ENCODE results near the gene C1orf74. TPM values are rescaled to one million over a fixed set of nuclear protein-coding genes. Genes with fewer than 3 reads are reported as not detected.

The C1orf74 gene
- total and polyA plus RNA-seq, 7 experiments from 2014 or later = 0.31 to 1.5 (median 0.74) TPM

- CTCF ChIA-PET = interaction anchor here (0.7 kb wide), 1 partner anchor 1611 kb away, joined by 3 read pairs; no protein-coding TSS in a partner anchor
- H3K4me3 Mint-ChIP-seq = no peak overlapping the region
- intact Hi-C loops (cut with micrococcal nuclease) = no loop called here
- peaks cover 0 to 6% (median 0%) of the 10 kb centered on the region in 5 donors for H3K27me3 Mint-ChIP-seq
- H3K36me3 Mint-ChIP-seq = peaks cover 0 to 5% (median 2%) of the 10 kb centered on the region in 5 donors
- peak overlapping the region in 1 of 9 donors; percentile 51 for H3K27ac Mint-ChIP-seq
- POLR2A ChIA-PET = no interaction called here
- DNase-seq (no peak), ATAC-seq (no peak)
- Histone ChIP-seq H3K27me3 (ENCODE audit: control insufficient read depth in 2 of 2, insufficient read depth in 2 of 2, low read length in 2 of 2) (no peaks in the 10 kb centered on the region), H3K27ac (ENCODE audit: low read depth, low read length) (no peak overlapping the region), H3K36me3 (ENCODE audit: control insufficient read depth in 2 of 3, insufficient read depth in 3 of 3, low read length in 3 of 3) (no peaks in the 10 kb centered on the region), H3K9me3 (ENCODE audit: control insufficient read depth in 2 of 3, low read length in 3 of 3) (no peaks in the 10 kb centered on the region), H3K4me3 (ENCODE audit: low read length) (no peak overlapping the region), H3K4me1 (ENCODE audit: control insufficient read depth in 2 of 2, insufficient read depth in 2 of 2, low read length in 2 of 2) (peaks cover 0 to 6% of the 10 kb centered on the region in 2 donors)
- H3K9me3 Mint-ChIP-seq = peaks cover 0 to 4% (median 0%) of the 10 kb centered on the region in 11 donors
- H3K4me1 Mint-ChIP-seq = peaks cover 4 to 12% (median 9%) of the 10 kb centered on the region in 7 donors
These were observed 25.3 kb upstream of the C1orf74 start for GRCh38 chr1:209809611-209810010.

- H3K36me3 Mint-ChIP-seq = peaks cover 0 to 4% (median 0%) of the 10 kb centered on the region in 5 donors
- Histone ChIP-seq H3K4me3 (ENCODE audit: low read length) (no peak overlapping the region), H3K4me1 (ENCODE audit: control insufficient read depth in 2 of 2, insufficient read depth in 2 of 2, low read length in 2 of 2) (peaks cover 0 to 6% of the 10 kb centered on the region in 2 donors), H3K27ac (ENCODE audit: low read depth, low read length) (no peak overlapping the region), H3K27me3 (ENCODE audit: control insufficient read depth in 2 of 2, insufficient read depth in 2 of 2, low read length in 2 of 2) (no peaks in the 10 kb centered on the region), H3K9me3 (ENCODE audit: control insufficient read depth in 2 of 3, low read length in 3 of 3) (no peaks in the 10 kb centered on the region), H3K36me3 (ENCODE audit: control insufficient read depth in 2 of 3, insufficient read depth in 3 of 3, low read length in 3 of 3) (no peaks in the 10 kb centered on the region)
- ChIA-PET CTCF (interaction anchor here (0.7 to 1.6 kb wide), 2 partner anchors 14 to 1965 kb away, joined by 4 to 5 read pairs; no protein-coding TSS in a partner anchor), POLR2A (no interaction called here)
- H3K9me3 Mint-ChIP-seq = peaks cover 0 to 4% (median 0%) of the 10 kb centered on the region in 11 donors
- intact Hi-C loops (cut with micrococcal nuclease) = no loop called here
- H3K4me3 Mint-ChIP-seq = no peak overlapping the region
- peaks cover 0 to 12% (median 9%) of the 10 kb centered on the region in 7 donors for H3K4me1 Mint-ChIP-seq
- H3K27ac Mint-ChIP-seq = no peak overlapping the region
- peaks cover 0 to 16% (median 0%) of the 10 kb centered on the region in 5 donors for H3K27me3 Mint-ChIP-seq
- no peak for DNase-seq
- ATAC-seq = no peak
These were observed 23.8 kb upstream of the C1orf74 start for GRCh38 chr1:209808059-209808581.

- intact Hi-C loops (cut with micrococcal nuclease) = loop anchor here in 1 of 2 donors (2.0 kb wide), 1 partner anchor 15 kb away; no protein-coding TSS in a partner anchor
- Mint-ChIP-seq H3K4me3 (no peak overlapping the region), H3K27ac (no peak overlapping the region), H3K27me3 (peaks cover 0 to 16% (median 2%) of the 10 kb centered on the region in 5 donors), H3K9me3 (peaks cover 0 to 4% (median 0%) of the 10 kb centered on the region in 11 donors), H3K36me3 (peaks cover 0 to 4% (median 0%) of the 10 kb centered on the region in 5 donors), H3K4me1 (peaks cover 0 to 12% (median 9%) of the 10 kb centered on the region in 7 donors)
- H3K4me1 ChIP-seq (ENCODE audit: control insufficient read depth in 2 of 2, insufficient read depth in 2 of 2, low read length in 2 of 2) = peaks cover 0 to 6% of the 10 kb centered on the region in 2 donors
- no peak overlapping the region for H3K4me3 ChIP-seq (ENCODE audit: low read length)
- H3K27ac ChIP-seq (ENCODE audit: low read depth, low read length) = no peak overlapping the region
- H3K9me3 ChIP-seq (ENCODE audit: control insufficient read depth in 2 of 3, low read length in 3 of 3) = no peaks in the 10 kb centered on the region
- POLR2A ChIA-PET = no interaction called here
- DNase-seq (no peak), ATAC-seq (no peak)
- CTCF ChIA-PET = interaction anchor here (1.6 kb wide), 1 partner anchor 15 kb away, joined by 5 read pairs; no protein-coding TSS in a partner anchor
- no peaks in the 10 kb centered on the region for H3K27me3 ChIP-seq (ENCODE audit: control insufficient read depth in 2 of 2, insufficient read depth in 2 of 2, low read length in 2 of 2)
- H3K36me3 ChIP-seq (ENCODE audit: control insufficient read depth in 2 of 3, insufficient read depth in 3 of 3, low read length in 3 of 3) = no peaks in the 10 kb centered on the region
These were observed 23.1 kb upstream of the C1orf74 start for GRCh38 chr1:209807509-209807908.

- ChIA-PET CTCF (interaction anchor here (0.6 to 2.1 kb wide), 3 partner anchors 18 to 1562 kb away, joined by 3 to 6 read pairs (median 5); no protein-coding TSS in a partner anchor), POLR2A (interaction anchor here (1.1 to 1.9 kb wide), 3 partner anchors 17 to 23 kb away, joined by 4 to 11 read pairs (median 4); partner anchors contain the start of gene C1orf74)
- DNase-seq = peak in 8 of 9 donors; percentile 48 to 76 (median 70)
- no peaks in the 10 kb centered on the region for H3K36me3 ChIP-seq (ENCODE audit: control insufficient read depth in 2 of 3, insufficient read depth in 3 of 3, low read length in 3 of 3)
- H3K4me3 Mint-ChIP-seq = peak within 1 kb of the TSS; percentile 59 to 97 (median 90)
- peak; percentile 95 for ATAC-seq
- no peaks in the 10 kb centered on the region for H3K9me3 ChIP-seq (ENCODE audit: control insufficient read depth in 2 of 3, low read length in 3 of 3)
- no peaks in the 10 kb centered on the region for H3K27me3 ChIP-seq (ENCODE audit: control insufficient read depth in 2 of 2, insufficient read depth in 2 of 2, low read length in 2 of 2)
- peak within 1 kb of the TSS in 8 of 9 donors; percentile 53 to 95 (median 87) for H3K27ac Mint-ChIP-seq
- H3K9me3 Mint-ChIP-seq = peaks cover 0 to 4% (median 0%) of the 10 kb centered on the region in 11 donors
- H3K4me3 ChIP-seq (ENCODE audit: low read length) = peak within 1 kb of the TSS; percentile 62
- H3K4me1 Mint-ChIP-seq = peaks cover 0 to 12% (median 9%) of the 10 kb centered on the region in 7 donors
- H3K27me3 Mint-ChIP-seq = peaks cover 0 to 16% (median 10%) of the 10 kb centered on the region in 5 donors
- H3K36me3 Mint-ChIP-seq = peaks cover 0 to 4% (median 0%) of the 10 kb centered on the region in 5 donors
- intact Hi-C loops (cut with micrococcal nuclease) = loop anchor here (1.0 to 2.0 kb wide), 3 partner anchors 17 to 22 kb away; partner anchors contain the start of genes C1orf74 (in 1 of the 2) and UTP25 (in 1 of the 2)
- peaks cover 0 to 6% of the 10 kb centered on the region in 2 donors for H3K4me1 ChIP-seq (ENCODE audit: control insufficient read depth in 2 of 2, insufficient read depth in 2 of 2, low read length in 2 of 2)
- H3K27ac ChIP-seq (ENCODE audit: low read depth, low read length) = peak within 1 kb of the TSS; percentile 14
These were observed 21.8 kb upstream of the C1orf74 start, which contains the start of gene IRF6 for GRCh38 chr1:209805875-209806760. IRF6 (minus strand) TSS chr1:209806142; CDS start chr1:209801413, 4,729 bp downstream.

- Mint-ChIP-seq H3K4me1 (peaks cover 0 to 12% (median 9%) of the 10 kb centered on the region in 7 donors), H3K36me3 (peaks cover 0 to 4% (median 0%) of the 10 kb centered on the region in 5 donors), H3K9me3 (peaks cover 0 to 4% (median 0%) of the 10 kb centered on the region in 11 donors), H3K27me3 (peaks cover 0 to 16% (median 10%) of the 10 kb centered on the region in 5 donors), H3K27ac (peak overlapping the region in 3 of 9 donors; percentile 81 to 92 (median 88)), H3K4me3 (peak overlapping the region; percentile 59 to 97 (median 90))
- H3K9me3 ChIP-seq (ENCODE audit: control insufficient read depth in 2 of 3, low read length in 3 of 3) = no peaks in the 10 kb centered on the region
- no peak overlapping the region for H3K27ac ChIP-seq (ENCODE audit: low read depth, low read length)
- H3K36me3 ChIP-seq (ENCODE audit: control insufficient read depth in 2 of 3, insufficient read depth in 3 of 3, low read length in 3 of 3) = no peaks in the 10 kb centered on the region
- DNase-seq (no peak), ATAC-seq (no peak)
- ChIA-PET CTCF (interaction anchor here (0.6 to 2.1 kb wide), 2 partner anchors 18 to 1561 kb away, joined by 3 to 6 read pairs; no protein-coding TSS in a partner anchor), POLR2A (interaction anchor here (0.8 to 1.9 kb wide), 4 partner anchors 13 to 22 kb away, joined by 3 to 11 read pairs (median 4); partner anchors contain the start of gene C1orf74)
- intact Hi-C loops (cut with micrococcal nuclease) = no loop called here
- H3K4me1 ChIP-seq (ENCODE audit: control insufficient read depth in 2 of 2, insufficient read depth in 2 of 2, low read length in 2 of 2) = peaks cover 0 to 6% of the 10 kb centered on the region in 2 donors
- H3K4me3 ChIP-seq (ENCODE audit: low read length) = peak overlapping the region; percentile 62
- no peaks in the 10 kb centered on the region for H3K27me3 ChIP-seq (ENCODE audit: control insufficient read depth in 2 of 2, insufficient read depth in 2 of 2, low read length in 2 of 2)
These were observed 21.0 kb upstream of the C1orf74 start for GRCh38 chr1:209805341-209805781.

GRCh38 chr1:209803568-209803967, 19.2 kb upstream of the C1orf74 start:
- POLR2A ChIA-PET = no interaction called here

More at GRCh38 chr1:209803568-209803967, 19.2 kb upstream of the C1orf74 start:
- CTCF ChIA-PET = no interaction called here
- Mint-ChIP-seq H3K36me3 (peaks cover 0 to 7% (median 0%) of the 10 kb centered on the region in 5 donors), H3K4me3 (peak overlapping the region in 1 of 10 donors; percentile 25), H3K27ac (no peak overlapping the region), H3K27me3 (peaks cover 0 to 16% (median 10%) of the 10 kb centered on the region in 5 donors), H3K4me1 (peaks cover 0 to 12% (median 9%) of the 10 kb centered on the region in 7 donors), H3K9me3 (peaks cover 0 to 4% (median 0%) of the 10 kb centered on the region in 11 donors)
- Histone ChIP-seq H3K4me1 (ENCODE audit: control insufficient read depth in 2 of 2, insufficient read depth in 2 of 2, low read length in 2 of 2) (peaks cover 0 to 6% of the 10 kb centered on the region in 2 donors), H3K27ac (ENCODE audit: low read depth, low read length) (no peak overlapping the region), H3K27me3 (ENCODE audit: control insufficient read depth in 2 of 2, insufficient read depth in 2 of 2, low read length in 2 of 2) (no peaks in the 10 kb centered on the region), H3K9me3 (ENCODE audit: control insufficient read depth in 2 of 3, low read length in 3 of 3) (no peaks in the 10 kb centered on the region), H3K4me3 (ENCODE audit: low read length) (no peak overlapping the region), H3K36me3 (ENCODE audit: control insufficient read depth in 2 of 3, insufficient read depth in 3 of 3, low read length in 3 of 3) (no peaks in the 10 kb centered on the region)
- no peak for ATAC-seq
- intact Hi-C loops (cut with micrococcal nuclease) = no loop called here
- DNase-seq = no peak

All from naive thymus-derived CD4-positive, alpha-beta T cell (primary cell).